ENCODE data around the gene BORCS6.
A peak's percentile ranks its signal among the peaks of the same experiment; 100 is the strongest.

BORCS6 gene

DNA sequence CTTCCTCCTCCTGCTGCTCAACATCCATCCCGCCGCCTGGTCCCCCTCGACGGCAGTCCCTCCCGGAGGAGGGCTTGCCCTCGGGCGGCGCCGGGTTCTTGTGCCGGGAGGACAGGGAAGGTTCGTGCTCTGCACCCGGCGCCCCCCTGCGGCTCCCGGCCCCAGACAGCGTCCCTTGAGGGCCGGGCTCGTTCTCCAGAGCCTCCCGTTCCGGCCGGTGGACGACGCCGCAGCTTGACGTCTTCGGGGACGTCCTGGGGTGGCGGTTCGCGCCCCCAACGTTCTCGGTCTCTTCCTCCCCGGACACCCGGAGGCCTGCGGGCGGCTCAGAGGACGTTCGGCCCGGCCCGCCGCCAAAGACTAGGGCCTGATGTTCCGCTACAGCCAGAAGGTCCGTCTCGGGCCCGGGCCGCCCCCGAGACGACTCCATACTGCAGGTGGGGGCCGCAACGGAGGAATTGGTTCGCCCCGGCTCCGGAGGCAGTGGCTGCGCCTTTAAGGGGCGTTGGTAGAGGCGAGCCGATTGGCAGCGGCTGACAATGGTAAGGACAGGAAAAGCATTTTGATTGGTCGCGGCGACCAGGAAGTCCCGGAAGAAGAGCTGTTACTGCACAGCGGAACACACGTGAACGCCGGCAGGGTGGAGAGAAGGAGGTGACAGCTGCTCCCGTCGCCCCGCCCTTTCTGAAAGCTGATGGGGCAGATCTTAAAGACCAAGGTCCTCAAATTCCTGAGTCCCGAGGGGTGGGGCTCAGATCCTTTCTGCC is at the start of gene BORCS6:
Gene BORCS6 (minus strand): TSS at position 470 of the 767 bp plus-strand sequence. CDS start 40 bp downstream, at position 430.
- no peaks in the 10 kb centered on the region for H3K9me3 Mint-ChIP-seq
- no peak within 1 kb of the TSS for H3K27ac Mint-ChIP-seq
- DNase-seq (ENCODE audit: low spot score in 2 of 2) (peak; percentile 85 to 90), ATAC-seq (ENCODE audit: low read depth) (peak; percentile 70)
- H3K4me1 Mint-ChIP-seq, result peaks cover 2% of the 10 kb centered on the region
- H3K4me3 Mint-ChIP-seq, result peak within 1 kb of the TSS; percentile 27
- H3K27me3 Mint-ChIP-seq, result no peaks in the 10 kb centered on the region
- H3K36me3 Mint-ChIP-seq, result no peaks in the 10 kb centered on the region

GRCh38 chr17:8237886-8238285 is 47.9 kb upstream of the BORCS6 start:
- Mint-ChIP-seq H3K4me1 (peaks cover 21% of the 10 kb centered on the region), H3K4me3 (no peak overlapping the region), H3K36me3 (peaks cover 42% of the 10 kb centered on the region), H3K9me3 (no peaks in the 10 kb centered on the region), H3K27me3 (no peaks in the 10 kb centered on the region), H3K27ac (no peak overlapping the region)
- ATAC-seq (ENCODE audit: low read depth) (no peak), DNase-seq (ENCODE audit: low spot score in 2 of 2) (no peak)

- DNase-seq (ENCODE audit: low spot score in 2 of 2) (no peak), ATAC-seq (ENCODE audit: low read depth) (no peak)
- H3K36me3 Mint-ChIP-seq, result peaks cover 46% of the 10 kb centered on the region
- H3K4me3 Mint-ChIP-seq, result no peak overlapping the region
- no peaks in the 10 kb centered on the region for H3K27me3 Mint-ChIP-seq
- no peaks in the 10 kb centered on the region for H3K9me3 Mint-ChIP-seq
- no peak overlapping the region for H3K27ac Mint-ChIP-seq
- H3K4me1 Mint-ChIP-seq, result peaks cover 19% of the 10 kb centered on the region
These were observed 47.2 kb upstream of the BORCS6 start for GRCh38 chr17:8237175-8237574.

DNA sequence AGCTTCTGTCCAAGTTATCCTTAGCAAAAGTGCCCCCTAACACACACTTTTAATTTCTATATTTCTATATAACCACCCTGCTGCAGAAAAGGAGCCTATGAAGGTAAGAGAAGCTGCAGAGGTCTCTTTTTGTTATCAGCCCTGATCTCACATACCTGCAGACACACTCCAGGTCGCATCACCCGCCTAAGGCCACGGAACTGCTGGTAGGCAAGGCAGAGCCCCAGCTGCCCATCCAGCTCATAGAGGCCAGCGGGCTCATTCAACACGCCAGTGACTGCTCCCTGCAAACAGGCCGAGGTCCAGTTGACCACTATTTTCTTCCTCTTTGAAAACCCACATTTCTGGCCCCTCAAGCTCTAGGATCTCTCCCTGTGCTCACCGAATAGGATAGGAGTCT is 45.7 kb upstream of the BORCS6 start:
- H3K4me3 Mint-ChIP-seq, result no peak overlapping the region
- no peaks in the 10 kb centered on the region for H3K9me3 Mint-ChIP-seq
- no peak for DNase-seq (ENCODE audit: low spot score in 2 of 2)
- ATAC-seq (ENCODE audit: low read depth), result no peak
- peaks cover 55% of the 10 kb centered on the region for H3K36me3 Mint-ChIP-seq
- H3K27me3 Mint-ChIP-seq, result no peaks in the 10 kb centered on the region
- H3K4me1 Mint-ChIP-seq, result peaks cover 19% of the 10 kb centered on the region
- no peak overlapping the region for H3K27ac Mint-ChIP-seq

GRCh38 chr17:8234361-8235270 is 44.6 kb upstream of the BORCS6 start:
- H3K4me3 Mint-ChIP-seq, result no peak overlapping the region
- no peaks in the 10 kb centered on the region for H3K9me3 Mint-ChIP-seq
- H3K36me3 Mint-ChIP-seq, result peaks cover 58% of the 10 kb centered on the region
- ATAC-seq (ENCODE audit: low read depth) (no peak), DNase-seq (ENCODE audit: low spot score in 2 of 2) (no peak)
- no peak overlapping the region for H3K27ac Mint-ChIP-seq
- H3K4me1 Mint-ChIP-seq, result peaks cover 19% of the 10 kb centered on the region
- H3K27me3 Mint-ChIP-seq, result no peaks in the 10 kb centered on the region

DNA sequence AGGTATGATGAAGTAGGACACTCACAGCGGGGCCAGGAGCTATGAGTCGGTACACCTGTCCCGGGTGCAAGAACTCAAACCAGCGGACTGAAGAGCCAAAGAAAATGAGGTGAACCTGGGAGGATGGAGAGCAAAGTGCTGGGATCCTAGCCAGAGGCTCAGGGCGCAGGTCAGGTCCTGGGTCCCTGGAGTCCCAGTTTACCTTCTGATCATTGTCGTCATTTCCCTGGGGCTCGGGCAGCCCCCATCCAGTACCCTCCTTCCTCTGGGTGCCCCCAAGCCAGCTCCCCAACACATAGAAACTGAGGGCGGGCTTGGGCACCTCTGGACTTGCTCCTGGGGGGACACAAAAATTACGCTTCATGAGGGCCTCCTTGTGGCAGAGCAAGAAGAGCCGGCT is 41.7 kb upstream of the BORCS6 start:
- ATAC-seq (ENCODE audit: low read depth) (no peak), DNase-seq (ENCODE audit: low spot score in 2 of 2) (no peak)
- Mint-ChIP-seq H3K27me3 (no peaks in the 10 kb centered on the region), H3K9me3 (no peaks in the 10 kb centered on the region), H3K27ac (no peak overlapping the region), H3K4me3 (no peak overlapping the region), H3K4me1 (peaks cover 16% of the 10 kb centered on the region), H3K36me3 (peaks cover 63% of the 10 kb centered on the region)

- Mint-ChIP-seq H3K9me3 (no peaks in the 10 kb centered on the region), H3K4me3 (peak overlapping the region; percentile 15), H3K27ac (peak overlapping the region; percentile 87), H3K36me3 (peaks cover 39% of the 10 kb centered on the region), H3K4me1 (peaks cover 37% of the 10 kb centered on the region), H3K27me3 (no peaks in the 10 kb centered on the region)
- ATAC-seq (ENCODE audit: low read depth) (no peak), DNase-seq (ENCODE audit: low spot score in 2 of 2) (no peak)
These were observed 37.2 kb upstream of the BORCS6 start for GRCh38 chr17:8227238-8227581.

GRCh38 chr17:8226536-8227237 is 36.7 kb upstream of the BORCS6 start:
- no peak for ATAC-seq (ENCODE audit: low read depth)
- DNase-seq (ENCODE audit: low spot score in 2 of 2), result peak in 1 of 2 donors; percentile 30
- Mint-ChIP-seq H3K27ac (peak overlapping the region; percentile 87), H3K27me3 (no peaks in the 10 kb centered on the region), H3K9me3 (no peaks in the 10 kb centered on the region), H3K4me3 (peak overlapping the region; percentile 56), H3K36me3 (peaks cover 37% of the 10 kb centered on the region), H3K4me1 (peaks cover 40% of the 10 kb centered on the region)

DNA sequence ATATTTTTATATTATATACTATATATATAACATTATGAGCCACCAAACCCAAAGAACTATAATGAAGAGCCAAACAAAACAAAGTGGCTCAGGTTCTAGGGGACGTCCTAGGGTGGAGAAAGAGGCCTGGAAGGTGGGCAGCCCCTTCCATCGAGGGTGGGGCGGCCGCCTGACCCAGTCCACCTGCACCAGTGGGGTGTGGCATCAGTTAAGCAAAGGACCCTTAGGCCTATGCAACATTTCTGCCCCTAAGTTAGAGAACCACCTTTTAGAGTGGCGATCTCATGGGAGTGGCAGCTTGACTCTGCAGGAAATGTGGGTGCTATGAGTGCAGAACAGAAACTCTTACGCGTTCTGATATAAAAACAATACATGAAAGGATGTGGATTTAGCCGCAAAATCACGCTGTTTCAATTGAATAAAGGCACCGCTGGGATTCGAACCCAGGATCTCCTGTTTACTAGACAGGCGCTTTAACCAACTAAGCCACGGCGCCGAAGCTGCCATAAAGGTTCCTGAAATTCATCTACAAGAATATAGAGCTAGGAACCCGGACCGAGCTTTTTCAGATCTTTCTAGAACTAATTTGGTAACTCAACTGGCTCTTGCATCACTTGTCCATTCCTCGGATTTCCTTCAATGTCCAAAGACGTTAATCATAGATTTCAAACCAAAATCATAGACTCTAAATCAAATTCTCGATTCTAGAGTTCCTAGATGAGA is 36.0 kb upstream of the BORCS6 start:
- Mint-ChIP-seq H3K27me3 (no peaks in the 10 kb centered on the region), H3K4me3 (peak overlapping the region; percentile 56), H3K9me3 (no peaks in the 10 kb centered on the region), H3K4me1 (peaks cover 43% of the 10 kb centered on the region), H3K36me3 (peaks cover 31% of the 10 kb centered on the region), H3K27ac (peak overlapping the region; percentile 100)
- ATAC-seq (ENCODE audit: low read depth), result no peak
- DNase-seq (ENCODE audit: low spot score in 2 of 2), result peak in 1 of 2 donors; percentile 49

DNA sequence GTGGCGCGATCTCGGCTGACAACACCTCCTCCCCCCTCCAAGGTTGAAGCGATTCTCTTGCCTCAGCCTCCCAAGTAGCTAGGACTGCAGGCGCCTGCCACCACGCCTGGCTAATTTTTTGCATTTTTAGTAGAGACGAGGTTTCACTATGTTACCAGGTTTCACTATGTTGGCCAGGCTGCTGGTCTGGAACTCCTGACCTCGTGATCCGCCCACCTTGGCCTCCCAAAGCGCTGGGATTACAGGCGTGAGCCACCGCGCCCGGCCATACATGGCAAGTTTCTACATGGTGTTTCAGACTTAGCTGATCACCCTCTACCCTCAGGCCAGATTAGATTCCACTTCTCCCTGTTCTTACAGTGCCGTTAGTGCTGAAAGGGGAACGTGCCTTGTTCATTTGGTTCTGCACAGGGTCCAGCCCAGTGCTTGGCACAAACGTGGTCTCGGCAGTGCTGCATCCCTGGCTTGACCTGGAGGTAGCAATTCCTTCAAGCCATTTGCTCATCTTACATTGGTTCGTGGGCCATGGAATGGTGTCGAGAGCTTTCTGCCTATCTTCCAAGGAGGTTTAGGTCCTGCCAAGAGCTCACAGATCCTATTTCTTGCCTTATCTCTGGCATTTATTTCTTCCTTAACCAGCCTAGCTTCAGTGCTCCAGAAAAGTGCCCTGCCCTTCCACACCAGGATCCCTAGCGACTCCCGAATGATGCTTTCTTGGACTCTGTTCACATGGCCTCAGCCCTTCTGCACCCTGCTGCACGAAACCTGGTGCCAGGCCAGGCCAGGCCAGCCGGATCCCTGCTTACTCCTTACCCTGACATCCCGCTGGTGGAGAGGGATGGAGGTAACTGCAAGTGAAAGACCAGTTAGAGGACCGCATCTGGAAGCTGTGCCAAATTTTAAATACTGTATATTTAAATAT is 35.2 kb upstream of the BORCS6 start:
- DNase-seq (ENCODE audit: low spot score in 2 of 2) (no peak), ATAC-seq (ENCODE audit: low read depth) (no peak)
- H3K4me3 Mint-ChIP-seq, result peak overlapping the region; percentile 39
- H3K36me3 Mint-ChIP-seq, result peaks cover 27% of the 10 kb centered on the region
- no peaks in the 10 kb centered on the region for H3K9me3 Mint-ChIP-seq
- H3K27ac Mint-ChIP-seq, result peak overlapping the region; percentile 100
- no peaks in the 10 kb centered on the region for H3K27me3 Mint-ChIP-seq
- H3K4me1 Mint-ChIP-seq, result peaks cover 46% of the 10 kb centered on the region

- no peaks in the 10 kb centered on the region for H3K9me3 Mint-ChIP-seq
- H3K27ac Mint-ChIP-seq, result peak overlapping the region; percentile 100
- peak overlapping the region; percentile 94 for H3K4me3 Mint-ChIP-seq
- no peak for DNase-seq (ENCODE audit: low spot score in 2 of 2)
- ATAC-seq (ENCODE audit: low read depth), result peak; percentile 3
- H3K27me3 Mint-ChIP-seq, result no peaks in the 10 kb centered on the region
- peaks cover 17% of the 10 kb centered on the region for H3K36me3 Mint-ChIP-seq
- H3K4me1 Mint-ChIP-seq, result peaks cover 49% of the 10 kb centered on the region
These were observed 33.6 kb upstream of the BORCS6 start for GRCh38 chr17:8223356-8224126.
